ENCODE results near the gene MRGPRX4. TPM values are rescaled to one million over a fixed set of nuclear protein-coding genes. Genes with fewer than 3 reads are reported as not detected.

The MRGPRX4 gene
- total and polyA plus RNA-seq, 2 of the 4 experiments (the other 2 are of a cell fraction) = 0.05 TPM; not detected in 1

GRCh38 chr11:18135308-18135707 is 37.3 kb upstream of the MRGPRX4 start:
- no peak overlapping the region for H2BK5ac ChIP-seq (ENCODE audit: low read depth, low read length, poor library complexity, severe bottlenecking)
- H4K8ac ChIP-seq (ENCODE audit: low read depth in 2 of 2, low read length in 2 of 2) = no peak overlapping the region
- no peak overlapping the region for H3K4me3 ChIP-seq (ENCODE audit: insufficient read depth, low read depth, low read length)
- no peaks in the 10 kb centered on the region for H3K36me3 ChIP-seq (ENCODE audit: control insufficient read depth, insufficient read depth, low read length)
- no peaks in the 10 kb centered on the region for H4K20me1 ChIP-seq (ENCODE audit: insufficient read depth, low read length)
- intact Hi-C loops (cut with micrococcal nuclease) (no loop called here), in situ Hi-C loops (cut with MboI; ENCODE audit: low sequenced_read_pairs) (no loop called here), dilution Hi-C loops (cut with HindIII; ENCODE audit: low sequenced_read_pairs, unreplicated experiment) (no loop called here)
- no peaks in the 10 kb centered on the region for H3K9me1 ChIP-seq (ENCODE audit: insufficient read depth, low read length)
- H2BK120ac ChIP-seq (ENCODE audit: low read depth, low read length) = no peak overlapping the region
- H3K27ac ChIP-seq (ENCODE audit: insufficient read depth, low read length) = no peak overlapping the region
- no peak overlapping the region for H3K9ac ChIP-seq (ENCODE audit: low read depth, low read length)
- no TSS peak for BruUV-seq (replicated peaks)
- no peak overlapping the region for H3K18ac ChIP-seq (ENCODE audit: low read depth, low read length)
- POLR2A ChIA-PET (ENCODE audit: unreplicated experiment) = no interaction called here
- TF ChIP-seq, protein P1, sequence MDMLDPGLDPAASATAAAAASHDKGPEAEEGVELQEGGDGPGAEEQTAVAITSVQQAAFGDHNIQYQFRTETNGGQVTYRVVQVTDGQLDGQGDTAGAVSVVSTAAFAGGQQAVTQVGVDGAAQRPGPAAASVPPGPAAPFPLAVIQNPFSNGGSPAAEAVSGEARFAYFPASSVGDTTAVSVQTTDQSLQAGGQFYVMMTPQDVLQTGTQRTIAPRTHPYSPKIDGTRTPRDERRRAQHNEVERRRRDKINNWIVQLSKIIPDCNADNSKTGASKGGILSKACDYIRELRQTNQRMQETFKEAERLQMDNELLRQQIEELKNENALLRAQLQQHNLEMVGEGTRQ (IDR thresholded peaks at IDR 0.05; ENCODE audit: low read depth, low read length) = no peak
- TF ChIP-seq RFX5 (IDR thresholded peaks at IDR 0.05; ENCODE audit: low read depth, low read length) (no peak), POLR2A (IDR thresholded peaks at IDR 0.05; ENCODE audit: low read depth, low read length) (no peak), MAZ (IDR thresholded peaks at IDR 0.05; ENCODE audit: borderline replicate concordance, low read depth, low read length) (no peak), BHLHE40 (IDR thresholded peaks at IDR 0.05; ENCODE audit: low read depth, low read length) (no peak), MXI1 (IDR thresholded peaks at IDR 0.05; ENCODE audit: borderline replicate concordance, low read depth, low read length) (no peak)
- H3K27me3 ChIP-seq (ENCODE audit: control insufficient read depth, insufficient read depth, low read length) = no peaks in the 10 kb centered on the region; the same call in 1 of the 2 replicates
- no peak overlapping the region for H3K4ac ChIP-seq (ENCODE audit: low read depth, low read length)
- DNase-seq (no peak), ATAC-seq (ENCODE audit: low read depth) (no peak)
- no peak overlapping the region for H4K5ac ChIP-seq (ENCODE audit: low read depth, low read length)
- no peak overlapping the region for H3K56ac ChIP-seq (ENCODE audit: extremely low read depth, insufficient read depth, low read length)
- H2BK15ac ChIP-seq (ENCODE audit: low read depth, low read length) = no peak overlapping the region
- H2BK20ac ChIP-seq (ENCODE audit: low read depth, low read length) = no peak overlapping the region
- no peaks in the 10 kb centered on the region for H3K4me1 ChIP-seq (ENCODE audit: control insufficient read depth, insufficient read depth, low read length)
- H3K79me1 ChIP-seq (ENCODE audit: low read depth in 1 of 2, low read length in 2 of 2) = no peaks in the 10 kb centered on the region
- CTCF ChIA-PET = no interaction called here
- H3K14ac ChIP-seq (replicated peaks; ENCODE audit: low read depth, low read length) = no peak overlapping the region
- H2AK9ac ChIP-seq (replicated peaks; ENCODE audit: low read depth, low read length, poor library complexity) = no peak overlapping the region
- no peak overlapping the region for H4K91ac ChIP-seq (ENCODE audit: insufficient read depth, low read depth, low read length)
- no peaks in the 10 kb centered on the region for H3K9me3 ChIP-seq (ENCODE audit: control insufficient read depth, insufficient read depth, low read length)
- WGBS, 2 experiments (ENCODE audit: extremely low coverage in 2 of 2, insufficient read length in 1 of 2) = no CpG with 5 or more reads among the region's 2 CpGs
- H2AK5ac ChIP-seq (ENCODE audit: low read depth, low read length) = no peak overlapping the region
- H2AFZ ChIP-seq (replicated peaks; ENCODE audit: low read length, poor library complexity) = no peak overlapping the region
- no peak overlapping the region for H3K4me2 ChIP-seq (ENCODE audit: low read depth, low read length)
- no peak overlapping the region for H3K23ac ChIP-seq (ENCODE audit: low read depth, low read length)
